ENCODE data around the gene ADGRF1. TPM values are rescaled to one million over a fixed set of nuclear protein-coding genes. Genes with fewer than 3 reads are reported as not detected.
"Not testable (repeated sequence)": the region's sequence is repeated elsewhere in the genome, so short reads cannot be mapped to it uniquely, and the experiment has no call there.

Gene ADGRF1
- total and polyA plus RNA-seq, 12 donors = not detected

- peaks cover 0 to 7% (median 0%) of the 10 kb centered on the region in 7 donors for H3K27me3 ChIP-seq
- H3K4me3 ChIP-seq = no peak overlapping the region
- no peak overlapping the region for H3K27ac ChIP-seq
- 94 to 96% methylated on average over 1 of the region's 1 CpG for WGBS, 2 donors
- H3K36me3 ChIP-seq = no peaks in the 10 kb centered on the region
- no peak for DNase-seq
- H3K9me3 ChIP-seq = no peaks in the 10 kb centered on the region
- no peak for ATAC-seq
- H3K4me1 ChIP-seq = no peaks in the 10 kb centered on the region
- intact Hi-C loops (cut with DNase I) = loop anchor here in 2 of 10 donors (10.0 kb wide), 2 partner anchors 47 to 317 kb away; partner anchors contain the start of gene ADGRF1 (in 1 of the 2)
- TF ChIP-seq CTCF (IDR thresholded peaks at IDR 0.05) = no peak
Observed at GRCh38 chr6:46997646-46998045, 44.5 kb downstream of the ADGRF1 start.

GRCh38 chr6:46996860-46997641, 45.1 kb downstream of the ADGRF1 start:
- no peaks in the 10 kb centered on the region for H3K36me3 ChIP-seq
- DNase-seq (no peak), ATAC-seq (no peak)
- no peaks in the 10 kb centered on the region for H3K4me1 ChIP-seq
- no peak overlapping the region for H3K27ac ChIP-seq
- H3K27me3 ChIP-seq = peaks cover 0 to 7% (median 0%) of the 10 kb centered on the region in 7 donors
- intact Hi-C loops (cut with DNase I) = loop anchor here in 2 of 10 donors (10.0 kb wide), 2 partner anchors 48 to 318 kb away; partner anchors contain the start of gene ADGRF1 (in 1 of the 2)
- H3K4me3 ChIP-seq = no peak overlapping the region
- WGBS, 2 donors = 82% methylated on average over 1 of the region's 1 CpG
- H3K9me3 ChIP-seq = no peaks in the 10 kb centered on the region
- TF ChIP-seq CTCF (IDR thresholded peaks at IDR 0.05) = no peak

- no peaks in the 10 kb centered on the region for H3K9me3 ChIP-seq
- DNase-seq (no peak), ATAC-seq (no peak)
- no peak overlapping the region for H3K27ac ChIP-seq
- 40 to 45% methylated on average over 1 of the region's 1 CpG for WGBS, 2 donors
- intact Hi-C loops (cut with DNase I) = loop anchor here in 5 of 10 donors (5.0 to 10.0 kb wide), 4 partner anchors 50 to 320 kb away; partner anchors contain the start of gene ADGRF1 (in 1 of the 5)
- TF ChIP-seq CTCF (IDR thresholded peaks at IDR 0.05) = no peak
- peaks cover 0 to 7% (median 0%) of the 10 kb centered on the region in 7 donors for H3K27me3 ChIP-seq
- H3K4me1 ChIP-seq = peaks cover 1 to 17% (median 12%) of the 10 kb centered on the region in 9 donors
- no peak overlapping the region for H3K4me3 ChIP-seq
- H3K36me3 ChIP-seq = no peaks in the 10 kb centered on the region
Observed at GRCh38 chr6:46994933-46995332, 47.2 kb downstream of the ADGRF1 start.

- no peak for ATAC-seq
Observed at GRCh38 chr6:46993846-46994245, 48.3 kb downstream of the ADGRF1 start.

GRCh38 chr6:46992391-46992790, 49.7 kb downstream of the ADGRF1 start:
- H3K36me3 ChIP-seq = not testable (repeated sequence)
- 90 to 91% methylated on average over 2 of the region's 2 CpGs for WGBS, 2 donors
- intact Hi-C loops (cut with DNase I) = loop anchor here in 5 of 10 donors (5.0 to 10.0 kb wide), 4 partner anchors 52 to 322 kb away; partner anchors contain the start of gene ADGRF1 (in 1 of the 5)

More at GRCh38 chr6:46993846-46994245, 48.3 kb downstream of the ADGRF1 start:
- no peak for TF ChIP-seq CTCF (IDR thresholded peaks at IDR 0.05)
- intact Hi-C loops (cut with DNase I) = loop anchor here in 5 of 10 donors (5.0 to 10.0 kb wide), 4 partner anchors 51 to 321 kb away; partner anchors contain the start of gene ADGRF1 (in 1 of the 5)
- WGBS, 2 donors = 92 to 94% methylated on average over 3 of the region's 3 CpGs
- Histone ChIP-seq H3K27ac (no peak overlapping the region), H3K4me1 (peaks cover 2 to 28% (median 20%) of the 10 kb centered on the region in 9 donors), H3K9me3 (no peaks in the 10 kb centered on the region), H3K36me3 (no peaks in the 10 kb centered on the region), H3K27me3 (peaks cover 0 to 7% (median 0%) of the 10 kb centered on the region in 7 donors), H3K4me3 (no peak overlapping the region)
- DNase-seq = no peak

More at GRCh38 chr6:46992391-46992790, 49.7 kb downstream of the ADGRF1 start:
- peaks cover 2 to 29% (median 20%) of the 10 kb centered on the region in 9 donors for H3K4me1 ChIP-seq
- DNase-seq, H3K4me3 ChIP-seq, H3K27ac ChIP-seq, H3K9me3 ChIP-seq, ATAC-seq, H3K27me3 ChIP-seq: not testable (repeated sequence)

All from heart right ventricle (tissue), 16 donors.